K562 (cell line): ENCODE data around the gene SNCA. TPM values are rescaled to one million over a fixed set of nuclear protein-coding genes. Genes with fewer than 3 reads are reported as not detected.

Experiments used
- ATAC-seq: fragments of 200-7000 bp; cut with Tn5 transposase; 3 replicates; pipeline ENCODE4 v1.9.1; 2020; ENCODE audit warnings: moderate library complexity
- BruUV-seq: library from RNA; stranded (reverse); fragments of 400-500 nt; replicated peaks from 2 replicates; lab custom pipeline; 2021; lab: Mats Ljungman, UMichigan
- CTCF ChIA-PET: fragments of 300-600 bp; formaldehyde crosslinking; extraction: SDS; loops from one replicate; lab custom pipeline; 2021; ENCODE audit warnings: low intra/inter-chr PET ratio; lab: Yijun Ruan, JAX
- POLR2A ChIA-PET: fragments of 300-600, 350-650 bp; sonication (Branson Sonifier 250); formaldehyde crosslinking; extraction: SDS; loops from one replicate; lab custom pipeline; 2021; ENCODE audit warnings: antibody characterized with exemption, inconsistent platforms; lab: Yijun Ruan, JAX
- DNase-seq, 4 experiments: peaks; one replicate each; pipeline versions ENCODE4 v3.0.0 to v3.0.0-alpha.2; 2011 to 2018; ENCODE audit warnings: low spot score in 3 of 4, mixed read lengths in 3 of 4; ENCODE audit errors: extremely low read depth in 1 of 4
- FAIRE-seq: peaks from 2 replicates; lab custom pipeline; 2011; peaks lifted over from hg19 to GRCh38; lab: Jason Lieb, UNC
- H2AFZ ChIP-seq: 2 replicates; pipeline ENCODE4 v1.6.0; 2011; ENCODE audit warnings: low read depth, low read length, control low read depth, inconsistent platforms
- H3K27ac ChIP-seq: fragments of 200-600 bp; 3 replicates; pipeline ENCODE4 v1.8.0; 2011; ENCODE audit warnings: low read depth, mild to moderate bottlenecking, control low read depth, inconsistent platforms, low read length, moderate library complexity, mixed read lengths; ENCODE audit errors: extremely low read depth
- H3K27me3 ChIP-seq, 2 experiments: fragments of 300-600 bp in 1 of 2; 2 replicates in 1 of 2; 3 replicates in 1 of 2; pipeline versions ENCODE4 v1.6.0 to v1.8.0; 2011; ENCODE audit warnings: inconsistent platforms in 2 of 2, low read length in 2 of 2, mild to moderate bottlenecking in 1 of 2, mixed read lengths in 1 of 2, moderate library complexity in 1 of 2; ENCODE audit not compliant: control insufficient read depth in 2 of 2, insufficient read depth in 2 of 2
- H3K36me3 ChIP-seq: fragments of 300-600 bp; 3 replicates; pipeline ENCODE4 v1.8.0; 2011; ENCODE audit warnings: mild to moderate bottlenecking, low read length, inconsistent platforms; ENCODE audit not compliant: control insufficient read depth, insufficient read depth
- H3K4me1 ChIP-seq, 2 experiments: fragments of 200-600 bp in 1 of 2; replicated peaks in 1 of 2; 2 replicates in 1 of 2; 3 replicates in 1 of 2; pipeline versions ENCODE4 v1.5.1 to v1.8.0; 2011; ENCODE audit warnings: inconsistent platforms in 2 of 2, low read length in 2 of 2, mild to moderate bottlenecking in 1 of 2, mixed read lengths in 1 of 2, moderate library complexity in 1 of 2; ENCODE audit not compliant: control insufficient read depth in 2 of 2, insufficient read depth in 2 of 2
- H3K4me2 ChIP-seq: 2 replicates; pipeline ENCODE4 v1.6.1; 2011; ENCODE audit warnings: low read length, control low read depth, inconsistent platforms, mixed read lengths; ENCODE audit not compliant: insufficient read depth
- H3K4me3 ChIP-seq: fragments of 200-600 bp; sonication (generic), shearing (Covaris generic); 2 replicates; pipeline ENCODE4 v1.5.1; 2016; ENCODE audit warnings: control low read depth, inconsistent platforms
- H3K79me2 ChIP-seq: fragments of 200-600 bp; 3 replicates; pipeline ENCODE4 v1.8.0; 2011; ENCODE audit warnings: low read length, inconsistent platforms; ENCODE audit not compliant: control insufficient read depth, insufficient read depth
- H3K9ac ChIP-seq, 2 experiments: 2 replicates each; pipeline versions ENCODE4 v1.6.0 to v1.6.1; 2011; ENCODE audit warnings: low read depth in 2 of 2, low read length in 2 of 2, control low read depth in 1 of 2, inconsistent platforms in 1 of 2, mild to moderate bottlenecking in 1 of 2, mixed read lengths in 1 of 2; ENCODE audit not compliant: insufficient read depth in 1 of 2
- H3K9me1 ChIP-seq: one replicate; pipeline ENCODE4 v1.6.0; 2011; ENCODE audit warnings: inconsistent platforms, mild to moderate bottlenecking, low read length, moderate library complexity; ENCODE audit not compliant: control insufficient read depth, insufficient read depth
- H3K9me3 ChIP-seq: replicated peaks from 2 replicates; pipeline ENCODE4 v1.5.1; 2011; ENCODE audit warnings: low read depth, low read length, inconsistent platforms; ENCODE audit not compliant: control insufficient read depth, insufficient read depth
- H4K20me1 ChIP-seq: replicated peaks from 2 replicates; pipeline ENCODE4 v1.6.1; 2011; ENCODE audit warnings: low read length, inconsistent platforms, mixed read lengths; ENCODE audit not compliant: control insufficient read depth, insufficient read depth
- BCLAF1 ChIP-seq, 2 experiments: fragments of 450-650 bp in 1 of 2; IDR thresholded peaks; 2 replicates each; pipeline ENCODE4 v1.6.1; 2011 to 2017; ENCODE audit warnings: low read depth in 2 of 2, antibody characterized with exemption in 1 of 2, borderline replicate concordance in 1 of 2, low read length in 1 of 2, mild to moderate bottlenecking in 1 of 2, mixed read lengths in 1 of 2; ENCODE audit not compliant: control insufficient read depth in 1 of 2
- BRF2 ChIP-seq: IDR thresholded peaks from 3 replicates; pipeline ENCODE4 v1.6.1; 2011; ENCODE audit warnings: borderline replicate concordance, mild to moderate bottlenecking; ENCODE audit not compliant: insufficient read length, insufficient read depth
- FOS ChIP-seq: IDR thresholded peaks from 3 replicates; pipeline ENCODE4 v1.6.1; 2011; ENCODE audit not compliant: insufficient read length; ENCODE audit errors: extremely low read depth
- HNRNPK ChIP-seq: fragments of 200-400 bp; formaldehyde crosslinking; IDR thresholded peaks from one replicate; pipeline ENCODE4 v1.6.1; 2018; ENCODE audit warnings: mild to moderate bottlenecking, low read depth, low read length; ENCODE audit not compliant: poor library complexity, severe bottlenecking
- NONO ChIP-seq, 2 experiments: fragments of 200-400 bp in 1 of 2; fragments of 450-650 bp in 1 of 2; formaldehyde crosslinking in 1 of 2; IDR thresholded peaks; 2 replicates each; pipeline ENCODE4 v1.6.1; 2017; ENCODE audit warnings: low read depth in 2 of 2, mild to moderate bottlenecking in 2 of 2, moderate library complexity in 2 of 2, low read length in 1 of 2
- NR3C1 ChIP-seq: sonication (generic); formaldehyde crosslinking; IDR thresholded peaks from 2 replicates; pipeline ENCODE4 v1.8.1; 2022; ENCODE audit warnings: missing genetic modification reagents
- SMAD2 ChIP-seq: fragments of 150-350 bp; IDR thresholded peaks from 2 replicates; pipeline ENCODE4 v1.6.1; 2014; ENCODE audit warnings: low read depth, mild to moderate bottlenecking, low read length
- TFE3 ChIP-seq: fragments of 450-650 bp; formaldehyde crosslinking; IDR thresholded peaks from 2 replicates; pipeline ENCODE4 v1.4.0; 2020; ENCODE audit warnings: mild to moderate bottlenecking, mixed read lengths
- ZBTB33 ChIP-seq: sonication (generic); formaldehyde crosslinking; IDR thresholded peaks from 2 replicates; pipeline ENCODE4 v1.8.1; 2023; ENCODE audit warnings: mild to moderate bottlenecking, missing genetic modification reagents
- ZNF655 ChIP-seq: fragments of 250-450 bp; sonication (Bioruptor Pico); IDR thresholded peaks from 2 replicates; pipeline ENCODE4 v1.5.0; 2021
- ZNF75A ChIP-seq: fragments of 450-650 bp; formaldehyde crosslinking; IDR thresholded peaks from 2 replicates; pipeline ENCODE4 v1.4.0; 2020; ENCODE audit warnings: mild to moderate bottlenecking
- ZNF780A ChIP-seq: fragments of 250-450 bp; sonication (Bioruptor Pico); IDR thresholded peaks from 2 replicates; pipeline ENCODE4 v1.5.0; 2021; ENCODE audit warnings: mild to moderate bottlenecking
- ZSCAN29 ChIP-seq: fragments of 450-650 bp; IDR thresholded peaks from 2 replicates; pipeline ENCODE4 v1.6.1; 2017
- WGBS: fragments of 100-300 bp; shearing (Covaris generic); methylation state at CpG from one replicate; pipeline ENCODE4 v1.1.6; 2016; ENCODE audit warnings: low coverage, mixed read lengths; ENCODE audit not compliant: insufficient coverage; ENCODE audit errors: missing lambda C conversion rate; 5-methylcytosine and 5-hydroxymethylcytosine counted together
- in situ Hi-C: fragments of 300-500 bp; cut with MboI; formaldehyde crosslinking; loops from 4 replicates; pipeline ENCODE4 v1.15.0; 2018; ENCODE audit warnings: inconsistent platforms, mixed read lengths
- intact Hi-C: fragments of 100-400 bp; cut with micrococcal nuclease; formaldehyde crosslinking; loops from 2 replicates; pipeline ENCODE4 v1.14.2; 2022
- polyA plus RNA-seq, 8 experiments: library from polyadenylated mRNA; depleted of rRNA in 4 of 8; stranded (reverse) in 5 of 8; unstranded in 3 of 8; fragments of >200 nt; fragmentation: Nextera tagmentation in 2 of 8; fragmentation: Illumina TruSeq in 1 of 8; extraction: Ambion mirVana in 2 of 8; extraction: Trizol in 1 of 8; gene quantifications; 2 replicates each; pipeline versions ENCODE4 v1.2.1 to v1.2.3, GENCODE V29; 2011 to 2014; ENCODE audit warnings: inconsistent platforms in 1 of 8, missing spikeins in 1 of 8
- total RNA-seq, 7 experiments: library from RNA; depleted of rRNA in 6 of 7; stranded (reverse); fragments of >200 nt in 6 of 7; fragmentation: Illumina TruSeq in 2 of 7; extraction: Trizol in 2 of 7; gene quantifications; 2 replicates each; pipeline versions ENCODE4 v1.2.1 to v1.2.3, GENCODE V29; 2011 to 2021; ENCODE audit warnings: low replicate concordance in 1 of 7

Gene SNCA
- total and polyA plus RNA-seq, 9 of the 15 experiments (the other 6 are each of a cell fraction or from before 2014, with no cell fraction given) = 1.7 to 12.6 (median 3.6) TPM

- Histone ChIP-seq H3K9ac (no peak overlapping the region), H3K36me3 (no peaks in the 10 kb centered on the region), H3K4me3 (no peak overlapping the region), H3K9me1 (no peaks in the 10 kb centered on the region), H3K4me2 (no peak overlapping the region), H3K79me2 (no peaks in the 10 kb centered on the region), H3K4me1 (no peaks in the 10 kb centered on the region), H3K9me3 (no peaks in the 10 kb centered on the region), H3K27me3 (no peaks in the 10 kb centered on the region), H3K27ac (no peak overlapping the region), H2AFZ (no peak overlapping the region), H4K20me1 (no peaks in the 10 kb centered on the region)
- no TSS peak for BruUV-seq
- ATAC-seq (no peak), FAIRE-seq (no peak), DNase-seq (no peak)
- no peak for TF ChIP-seq BRF2
- TF ChIP-seq NR3C1 (CRISPR knock-in tag) = no peak
- TF ChIP-seq ZSCAN29 = no peak
- no peak for TF ChIP-seq TFE3 (CRISPR knock-in tag)
- no peak for TF ChIP-seq FOS
- TF ChIP-seq ZNF780A (CRISPR knock-in tag) = no peak
- no peak for TF ChIP-seq ZBTB33 (CRISPR knock-in tag)
- TF ChIP-seq ZNF655 (CRISPR knock-in tag) = no peak
- TF ChIP-seq ZNF75A (CRISPR knock-in tag) = no peak
- no peak for TF ChIP-seq SMAD2
- TF ChIP-seq HNRNPK = no peak
- no peak for TF ChIP-seq NONO (IDR thresholded peaks at IDR 0.05; ENCODE audit: low read depth in 2 of 2, low read length in 1 of 2)
- TF ChIP-seq BCLAF1 (IDR thresholded peaks at IDR 0.05; ENCODE audit: borderline replicate concordance in 1 of 2, control insufficient read depth in 1 of 2, low read depth in 2 of 2, low read length in 1 of 2) = no peak
- CTCF ChIA-PET = no interaction called here
- intact Hi-C loops (no loop called here), in situ Hi-C loops (no loop called here)
- POLR2A ChIA-PET = no interaction called here
- WGBS = 0% methylated on average over 1 of the region's 1 CpG
Observed at GRCh38 chr4:89685277-89685676, 151.7 kb downstream of the SNCA start.
